HEK293 (cell line): Measurements from ENCODE around the gene FAM219B.

Source experiments
- CTCF ChIA-PET: fragments of 350-600 bp; formaldehyde crosslinking; extraction: SDS; loops from one replicate; lab custom pipeline; 2021; ENCODE audit warnings: antibody characterized with exemption; lab: Yijun Ruan, JAX
- POLR2A ChIA-PET: fragments of 300-600 bp; formaldehyde crosslinking; extraction: SDS; loops from one replicate; lab custom pipeline; 2020; ENCODE audit warnings: antibody characterized with exemption, inconsistent platforms; lab: Yijun Ruan, JAX
- H3K27ac ChIP-seq: fragments of 200-500 bp; sonication (Bioruptor generic); 2 replicates; pipeline ENCODE4 v1.5.1; 2014; ENCODE audit warnings: low read depth, low read length, control low read depth, inconsistent platforms; ENCODE audit errors: extremely low read depth
- H3K36me3 ChIP-seq, 2 experiments: fragments of 200-500 bp in 1 of 2; sonication (Bioruptor generic) in 1 of 2; 1 replicate in 1 of 2; 2 replicates in 1 of 2; pipeline ENCODE4 v1.5.1; 2014 to 2017; ENCODE audit warnings: inconsistent platforms in 2 of 2, low read length in 2 of 2; ENCODE audit not compliant: control insufficient read depth in 2 of 2, insufficient read depth in 1 of 2
- H3K4me1 ChIP-seq: fragments of 200-500 bp; sonication (Bioruptor generic); 2 replicates; pipeline ENCODE4 v1.5.1; 2014; ENCODE audit warnings: mild to moderate bottlenecking, low read length, inconsistent platforms; ENCODE audit not compliant: control insufficient read depth, insufficient read depth
- H3K4me3 ChIP-seq: 2 replicates; pipeline ENCODE4 v1.5.1; 2011; ENCODE audit warnings: low read depth, mild to moderate bottlenecking, control low read depth, low read length, moderate library complexity
- H3K9me3 ChIP-seq: fragments of 200-500 bp; sonication (Bioruptor generic); 2 replicates; pipeline ENCODE4 v1.5.1; 2014; ENCODE audit warnings: low read depth, low read length, inconsistent platforms; ENCODE audit not compliant: control insufficient read depth, insufficient read depth
- GFI1B ChIP-seq: fragments of 450-650 bp; formaldehyde crosslinking; IDR thresholded peaks from 2 replicates; pipeline ENCODE4 v1.5.1; 2016; ENCODE audit warnings: missing biosample characterization, missing genetic modification characterization
- GLI4 ChIP-seq: fragments of 450-650 bp; formaldehyde crosslinking; IDR thresholded peaks from 2 replicates; pipeline ENCODE4 v1.5.1; 2016; ENCODE audit warnings: missing biosample characterization, missing genetic modification characterization
- PBX3 ChIP-seq: sonication (generic); formaldehyde crosslinking; IDR thresholded peaks from 2 replicates; pipeline ENCODE4 v1.8.1; 2022; ENCODE audit warnings: mild to moderate bottlenecking, moderate library complexity, missing genetic modification reagents
- PRDM1 ChIP-seq: fragments of 450-650 bp; formaldehyde crosslinking; IDR thresholded peaks from 2 replicates; pipeline ENCODE4; 2016; ENCODE audit warnings: missing biosample characterization, missing genetic modification characterization
- ZBTB1 ChIP-seq: fragments of 450-650 bp; formaldehyde crosslinking; IDR thresholded peaks from 2 replicates; pipeline ENCODE4 v1.5.1; 2016; ENCODE audit warnings: missing biosample characterization, missing genetic modification characterization
- ZBTB11 ChIP-seq: fragments of 450-650 bp; formaldehyde crosslinking; conservative IDR thresholded peaks from 2 replicates; pipeline ENCODE4 v1.5.1; 2016; ENCODE audit warnings: low read depth, missing biosample characterization, missing genetic modification characterization
- ZBTB20 ChIP-seq: fragments of 450-650 bp; formaldehyde crosslinking; IDR thresholded peaks from 2 replicates; pipeline ENCODE4 v1.5.1; 2016; ENCODE audit warnings: missing biosample characterization, missing genetic modification characterization
- ZNF112 ChIP-seq: fragments of 450-650 bp; formaldehyde crosslinking; IDR thresholded peaks from 2 replicates; pipeline ENCODE4 v1.5.0; 2017; ENCODE audit warnings: missing biosample characterization, missing genetic modification characterization
- ZNF146 ChIP-seq: fragments of 450-650 bp; formaldehyde crosslinking; IDR thresholded peaks from 2 replicates; pipeline ENCODE4 v1.5.1; 2016; ENCODE audit warnings: missing biosample characterization, missing genetic modification characterization
- ZNF19 ChIP-seq: fragments of 450-650 bp; formaldehyde crosslinking; IDR thresholded peaks from 2 replicates; pipeline ENCODE4; 2016; ENCODE audit warnings: missing biosample characterization, missing genetic modification characterization, low read depth
- ZNF292 ChIP-seq: fragments of 450-650 bp; formaldehyde crosslinking; IDR thresholded peaks from 2 replicates; pipeline ENCODE4 v1.5.1; 2016; ENCODE audit warnings: low read depth, missing biosample characterization, missing genetic modification characterization, borderline replicate concordance
- ZNF311 ChIP-seq: fragments of 450-650 bp; formaldehyde crosslinking; IDR thresholded peaks from 2 replicates; pipeline ENCODE4 v1.5.1; 2017; ENCODE audit warnings: missing biosample characterization, missing genetic modification characterization, borderline replicate concordance
- ZNF362 ChIP-seq: fragments of 450-650 bp; formaldehyde crosslinking; IDR thresholded peaks from 2 replicates; pipeline ENCODE4 v1.5.1; 2016; ENCODE audit warnings: missing biosample characterization, missing genetic modification characterization
- ZNF510 ChIP-seq: fragments of 450-650 bp; formaldehyde crosslinking; IDR thresholded peaks from 2 replicates; pipeline ENCODE4 v1.5.1; 2018; ENCODE audit warnings: mild to moderate bottlenecking, missing genetic modification characterization, missing biosample characterization; ENCODE audit not compliant: insufficient replicate concordance
- ZNF600 ChIP-seq: fragments of 450-650 bp; formaldehyde crosslinking; IDR thresholded peaks from 2 replicates; pipeline ENCODE4 v1.5.1; 2016; ENCODE audit warnings: missing biosample characterization, missing genetic modification characterization
- ZNF701 ChIP-seq: fragments of 450-650 bp; formaldehyde crosslinking; IDR thresholded peaks from 2 replicates; pipeline ENCODE4 v1.5.1; 2016; ENCODE audit warnings: missing biosample characterization, missing genetic modification characterization

The FAM219B gene

GRCh38 chr15:74864296-74864695 lies 42.4 kb downstream of the FAM219B start:
- H3K4me1 ChIP-seq = peaks cover 7% of the 10 kb centered on the region; the same call in 1 of the 2 replicates
- peaks cover 8 to 21% of the 10 kb centered on the region in 2 experiments; a peak in 2 of 3 replicates for H3K36me3 ChIP-seq
- no peak overlapping the region for H3K4me3 ChIP-seq
- POLR2A ChIA-PET = interaction anchor here (0.6 to 0.7 kb wide), 2 partner anchors 17 to 104 kb away, joined by 3 to 6 read pairs; no protein-coding TSS in a partner anchor
- no peaks in the 10 kb centered on the region for H3K9me3 ChIP-seq
- TF ChIP-seq ZNF112 (tag by site-specific recombination) (no peak), PBX3 (no peak), ZNF292 (tag by site-specific recombination) (no peak), GFI1B (tag by site-specific recombination) (no peak), ZBTB11 (tag by site-specific recombination) (no peak), ZNF19 (tag by site-specific recombination) (no peak), ZNF146 (tag by site-specific recombination) (no peak), PRDM1 (tag by site-specific recombination) (no peak)
- TF ChIP-seq, all 188 proteins: peak for 0
- no peak overlapping the region for H3K27ac ChIP-seq
- CTCF ChIA-PET = interaction anchor here (0.6 kb wide), 1 partner anchor 9 kb away, joined by 3 read pairs; no protein-coding TSS in a partner anchor

- peaks cover 7% of the 10 kb centered on the region; the same call in 1 of the 2 replicates for H3K4me1 ChIP-seq
- H3K27ac ChIP-seq = no peak overlapping the region
- H3K36me3 ChIP-seq = peaks cover 1 to 15% of the 10 kb centered on the region in 2 experiments; a peak in 2 of 3 replicates
- CTCF ChIA-PET = no interaction called here
- POLR2A ChIA-PET = interaction anchor here (0.6 kb wide), 1 partner anchor 14 kb away, joined by 3 read pairs; no protein-coding TSS in a partner anchor
- TF ChIP-seq ZNF701 (tag by site-specific recombination) (no peak), ZNF600 (tag by site-specific recombination) (peak; percentile 74), GLI4 (tag by site-specific recombination) (peak; percentile 78; the same call in 1 of the 2 replicates), ZBTB1 (tag by site-specific recombination) (no peak), ZNF510 (tag by site-specific recombination) (no peak), ZNF311 (tag by site-specific recombination) (no peak), ZNF362 (tag by site-specific recombination) (peak; percentile 53; the same call in 1 of the 2 replicates), ZBTB20 (tag by site-specific recombination) (peak; percentile 9; the same call in 1 of the 2 replicates)
- no peak overlapping the region for H3K4me3 ChIP-seq
- no peaks in the 10 kb centered on the region for H3K9me3 ChIP-seq
These were observed 43.2 kb downstream of the FAM219B start for GRCh38 chr15:74863239-74864056.
